Hippocampal formation (tissue), 2 donors: ENCODE data around the gene AIFM1.

Experiments
- DNase-seq, 2 donors: peaks; one replicate each; lab custom pipeline; 2025; lab: John Stamatoyannopoulos, UW

The AIFM1 gene

GRCh38 chrX:130170752-130171445 lies 5.3 kb upstream of the AIFM1 start:
- peak; percentile 83 to 86 for DNase-seq

GRCh38 chrX:130167040-130167439 lies 1.4 kb upstream of the AIFM1 start:
- no peak for DNase-seq

- no peak for DNase-seq
Measured at GRCh38 chrX:130166503-130166777, 799 bp upstream of the AIFM1 start.

- no peak for DNase-seq
Measured at GRCh38 chrX:130165181-130165702, 399 bp downstream of the AIFM1 start.

GRCh38 chrX:130163398-130163797 lies 2.2 kb downstream of the AIFM1 start:
- no peak for DNase-seq

- DNase-seq = no peak
Measured at GRCh38 chrX:130162094-130162735, 3.4 kb downstream of the AIFM1 start.

GRCh38 chrX:130159776-130160175 lies 5.9 kb downstream of the AIFM1 start:
- DNase-seq = no peak

- DNase-seq = no peak
Measured at GRCh38 chrX:130158311-130158710, 7.3 kb downstream of the AIFM1 start.

- no peak for DNase-seq
Measured at GRCh38 chrX:130155564-130155963, 10.1 kb downstream of the AIFM1 start.

GRCh38 chrX:130147631-130148030 lies 18.0 kb downstream of the AIFM1 start:
- no peak for DNase-seq

GRCh38 chrX:130145123-130145522 lies 20.5 kb downstream of the AIFM1 start:
- no peak for DNase-seq

- no peak for DNase-seq
Measured at GRCh38 chrX:130144509-130144908, 21.1 kb downstream of the AIFM1 start.

GRCh38 chrX:130139474-130140201 lies 26.0 kb downstream of the AIFM1 start:
- DNase-seq = no peak

- DNase-seq = no peak
Measured at GRCh38 chrX:130136961-130137360, 28.7 kb downstream of the AIFM1 start.

GRCh38 chrX:130136496-130136895 lies 29.1 kb downstream of the AIFM1 start:
- no peak for DNase-seq

GRCh38 chrX:130130990-130131389 lies 34.7 kb downstream of the AIFM1 start:
- no peak for DNase-seq

- DNase-seq = peak in 1 of 2 donors; percentile 0
Measured at GRCh38 chrX:130125091-130125874, 40.4 kb downstream of the AIFM1 start.

GRCh38 chrX:130124577-130124976 lies 41.1 kb downstream of the AIFM1 start:
- DNase-seq = no peak

GRCh38 chrX:130121505-130121800 lies 44.2 kb downstream of the AIFM1 start:
- DNase-seq = no peak

- DNase-seq = peak; percentile 33 to 52
Measured at GRCh38 chrX:130120746-130121504, 44.7 kb downstream of the AIFM1 start.

- DNase-seq = no peak
Measured at GRCh38 chrX:130120321-130120731, 45.3 kb downstream of the AIFM1 start.
